ENCODE results near the gene APOL4. TPM values are rescaled to one million over a fixed set of nuclear protein-coding genes. Genes with fewer than 3 reads are reported as not detected.
"Not testable (repeated sequence)": the region's sequence is repeated elsewhere in the genome, so short reads cannot be mapped to it uniquely, and the experiment has no call there.

APOL4 gene
- total RNA-seq, 1 donor from 2014 or later = 3.9 TPM

DNA sequence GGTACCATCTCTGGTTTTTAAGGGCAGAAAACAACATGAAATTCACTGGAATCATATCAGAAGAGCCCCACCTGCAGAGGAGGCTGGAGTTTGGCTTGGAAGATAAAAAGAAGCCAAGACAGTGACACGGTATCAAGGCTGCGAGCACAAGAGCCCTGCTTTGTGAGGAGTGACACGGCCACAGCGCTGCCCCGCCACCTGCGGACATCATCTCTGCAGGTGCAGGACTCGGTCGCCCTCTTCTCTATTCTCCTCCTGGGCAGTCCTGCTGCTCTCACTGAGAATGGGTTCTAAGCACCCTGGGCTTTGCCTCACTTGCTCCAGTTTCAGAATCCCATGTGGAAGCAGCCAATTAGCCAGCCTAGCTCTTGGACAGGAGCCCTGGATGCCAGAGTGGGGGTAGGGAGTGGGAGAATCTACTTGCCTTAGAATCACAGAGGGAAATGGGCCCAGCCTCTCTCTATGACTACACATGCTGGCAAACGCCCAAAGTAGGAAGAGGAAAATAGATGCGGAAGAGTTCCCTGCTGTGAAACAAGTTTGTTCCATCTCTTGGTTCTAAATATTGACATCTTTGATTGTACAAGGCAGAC is 17.1 kb downstream of the APOL4 start:
- peak; percentile 40 for DNase-seq (ENCODE audit: low spot score)

DNA sequence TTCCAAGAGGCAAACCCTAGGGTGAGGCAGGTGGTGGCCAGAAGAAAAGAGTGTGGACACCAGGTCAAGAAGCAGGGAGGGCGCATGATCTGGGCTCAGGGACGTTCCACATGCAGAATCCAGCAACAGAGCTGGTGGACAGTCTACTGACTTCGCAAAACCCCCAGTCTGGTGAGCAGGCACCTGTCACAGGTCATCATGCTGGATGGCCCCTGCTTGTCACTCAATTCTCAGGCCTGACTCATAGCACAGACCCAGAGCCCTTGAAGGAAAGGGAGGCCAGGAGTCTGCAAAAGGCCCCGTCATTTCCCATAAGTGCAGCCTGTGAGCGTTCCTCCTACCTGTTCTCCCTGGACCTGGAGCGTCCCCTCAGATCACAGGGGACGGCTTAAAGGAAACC is 18.2 kb downstream of the APOL4 start:
- no peak for DNase-seq (ENCODE audit: low spot score)

DNA sequence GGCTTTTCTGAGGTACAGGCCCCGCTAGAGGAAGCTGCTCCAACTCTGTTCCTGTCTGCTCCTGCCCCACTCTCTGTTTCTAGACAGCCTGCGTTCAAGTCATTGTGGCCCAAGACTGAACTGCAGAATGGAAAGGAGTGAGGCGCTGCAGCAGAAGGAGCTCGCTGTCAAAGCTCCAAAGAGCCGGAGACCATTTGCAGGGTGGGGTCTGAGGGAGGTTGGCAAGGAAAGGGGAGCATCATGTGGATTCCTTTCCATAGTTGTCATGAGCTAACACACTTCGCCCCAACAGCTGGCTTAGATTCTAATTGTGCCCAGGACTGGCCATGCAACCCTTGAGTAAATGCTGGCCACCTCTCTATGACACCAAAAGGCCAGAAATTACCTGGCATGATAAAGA is 18.8 kb downstream of the APOL4 start:
- DNase-seq (ENCODE audit: low spot score) = no peak

DNA sequence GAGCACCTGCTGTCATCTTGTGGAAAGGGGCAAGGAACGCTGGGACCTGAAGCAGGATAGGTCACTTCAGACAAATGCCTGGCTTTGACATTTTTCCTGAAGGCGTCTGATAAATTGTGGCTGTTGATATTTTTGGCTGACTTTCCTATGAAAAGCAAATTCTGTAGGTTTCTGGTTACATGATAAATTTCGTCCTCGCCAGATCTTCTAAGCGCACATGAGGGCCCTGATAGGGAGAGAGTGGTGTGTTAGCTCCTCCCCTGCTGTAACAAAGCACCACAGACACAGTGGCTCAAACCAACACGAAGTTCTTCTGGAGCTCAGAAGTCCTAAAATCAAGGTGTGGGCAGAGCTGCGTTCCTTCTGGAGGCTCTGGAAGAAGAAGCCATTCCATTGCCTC is 19.6 kb downstream of the APOL4 start:
- no peak for DNase-seq (ENCODE audit: low spot score)

DNA sequence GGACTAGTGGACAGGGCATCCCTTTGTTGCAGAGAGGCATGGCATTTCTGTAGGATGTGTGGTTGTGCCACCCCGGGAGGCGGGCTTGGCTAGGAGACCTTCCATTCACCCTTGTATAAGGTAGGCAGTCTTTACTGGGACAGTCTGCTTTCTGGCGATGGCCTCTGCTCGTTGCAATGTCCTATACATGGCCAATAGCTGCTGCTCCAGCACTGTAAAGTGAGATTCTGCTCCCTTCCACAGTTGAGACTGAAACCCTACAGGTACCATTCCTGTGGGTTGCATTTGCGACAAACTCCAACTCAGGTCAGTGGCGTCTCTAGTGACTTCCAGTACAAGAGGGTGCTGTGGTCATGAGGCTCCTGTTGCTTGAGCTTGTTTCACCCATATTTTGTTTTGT is 20.7 kb downstream of the APOL4 start:
- no peak for DNase-seq (ENCODE audit: low spot score)

DNA sequence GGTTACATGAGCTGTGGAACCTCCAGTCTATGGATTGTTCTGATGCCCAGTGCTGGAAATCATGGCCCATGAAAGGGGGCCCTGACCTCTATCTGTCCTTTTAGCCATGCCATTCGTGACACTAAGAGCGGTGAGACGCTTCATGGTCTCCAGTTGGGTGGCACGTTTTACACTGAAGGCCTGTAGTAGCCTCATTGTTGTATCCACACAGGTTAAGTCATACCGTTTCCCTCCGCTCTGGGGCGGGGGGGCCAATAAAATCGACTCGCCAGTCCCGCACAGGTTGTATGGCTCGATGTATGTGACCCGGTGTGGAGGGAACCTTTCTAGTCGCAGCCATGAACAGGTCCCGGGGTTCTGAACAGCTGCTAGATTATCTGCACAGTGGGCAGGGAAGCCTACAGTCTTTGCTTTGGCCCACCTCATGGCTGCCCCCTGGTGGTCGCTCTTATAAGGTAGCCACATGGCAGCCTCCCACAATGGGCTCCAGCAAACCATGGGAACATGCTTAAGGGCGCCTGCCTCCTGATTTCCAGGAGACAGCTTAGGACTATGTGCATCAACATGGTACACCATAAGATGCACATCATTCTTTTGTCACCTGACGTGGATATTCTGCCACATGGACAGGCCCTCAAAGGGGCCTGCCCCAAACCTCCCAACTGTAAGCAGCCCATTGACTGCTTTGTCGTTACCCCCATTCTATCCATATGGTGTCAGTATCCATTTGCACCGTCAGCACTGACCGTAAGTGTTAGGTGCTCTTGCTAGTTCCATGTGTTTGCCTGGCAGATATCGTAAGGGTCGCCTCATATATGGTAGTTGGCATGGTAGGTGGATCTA is 21.4 kb downstream of the APOL4 start:
- DNase-seq (ENCODE audit: low spot score) = peak; percentile 63

DNA sequence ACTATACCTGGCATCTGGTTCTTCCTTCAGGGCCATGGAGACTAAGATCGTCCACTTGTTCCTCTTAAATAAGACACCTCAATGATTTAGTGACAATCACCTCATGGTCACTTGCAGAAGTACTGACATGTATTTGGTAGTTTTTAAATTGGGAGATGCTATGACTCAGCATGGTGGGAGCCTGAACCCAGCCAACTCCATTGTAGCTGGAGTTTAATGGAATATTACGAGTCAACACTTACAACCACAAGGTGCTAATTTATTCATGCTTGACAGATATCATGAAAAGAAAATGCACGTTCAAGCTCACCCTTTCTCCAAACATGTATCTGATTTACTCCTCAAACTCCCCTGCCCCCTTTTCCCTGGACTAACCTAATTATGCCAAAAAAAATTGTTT is 24.4 kb downstream of the APOL4 start:
- no peak for DNase-seq (ENCODE audit: low spot score)

DNA sequence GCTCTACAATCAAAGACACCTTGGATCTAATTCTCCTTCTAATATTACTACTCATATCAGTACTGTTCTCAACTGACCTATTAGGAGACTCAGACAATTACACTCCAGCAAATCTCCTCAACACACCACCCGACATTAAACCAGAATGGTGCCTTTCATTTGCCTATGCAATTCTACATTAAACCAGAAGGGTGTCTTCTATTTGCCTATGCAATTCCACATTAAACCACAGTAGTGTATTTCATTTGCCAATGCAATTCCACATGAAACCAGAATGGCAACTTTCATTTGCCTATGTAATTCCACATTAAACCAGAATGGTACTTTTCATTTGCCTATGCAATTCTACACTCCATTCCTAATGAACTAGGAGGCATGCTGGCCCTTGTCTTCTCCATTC is 25.7 kb downstream of the APOL4 start:
- no peak for DNase-seq (ENCODE audit: low spot score)

DNA sequence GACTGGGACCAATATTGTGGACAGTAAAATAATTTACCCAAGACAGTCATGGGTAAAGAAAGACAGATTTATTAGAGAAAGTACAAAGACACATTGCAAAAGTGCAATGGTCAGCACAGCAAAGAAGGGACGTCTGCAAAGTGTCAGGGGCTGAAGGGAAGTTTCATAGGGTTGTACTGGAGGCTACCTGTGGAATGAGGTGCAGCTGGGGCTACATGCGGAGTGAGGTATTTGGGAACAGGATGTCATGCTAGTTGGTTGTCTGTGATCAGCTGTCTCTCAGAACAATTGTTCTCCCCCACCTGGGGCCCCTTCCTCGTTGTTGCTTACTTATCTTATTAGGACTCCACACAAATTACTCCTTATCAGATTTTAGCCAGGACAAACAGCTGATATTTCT is 29.7 kb downstream of the APOL4 start:
- DNase-seq (ENCODE audit: low spot score) = no peak

DNA sequence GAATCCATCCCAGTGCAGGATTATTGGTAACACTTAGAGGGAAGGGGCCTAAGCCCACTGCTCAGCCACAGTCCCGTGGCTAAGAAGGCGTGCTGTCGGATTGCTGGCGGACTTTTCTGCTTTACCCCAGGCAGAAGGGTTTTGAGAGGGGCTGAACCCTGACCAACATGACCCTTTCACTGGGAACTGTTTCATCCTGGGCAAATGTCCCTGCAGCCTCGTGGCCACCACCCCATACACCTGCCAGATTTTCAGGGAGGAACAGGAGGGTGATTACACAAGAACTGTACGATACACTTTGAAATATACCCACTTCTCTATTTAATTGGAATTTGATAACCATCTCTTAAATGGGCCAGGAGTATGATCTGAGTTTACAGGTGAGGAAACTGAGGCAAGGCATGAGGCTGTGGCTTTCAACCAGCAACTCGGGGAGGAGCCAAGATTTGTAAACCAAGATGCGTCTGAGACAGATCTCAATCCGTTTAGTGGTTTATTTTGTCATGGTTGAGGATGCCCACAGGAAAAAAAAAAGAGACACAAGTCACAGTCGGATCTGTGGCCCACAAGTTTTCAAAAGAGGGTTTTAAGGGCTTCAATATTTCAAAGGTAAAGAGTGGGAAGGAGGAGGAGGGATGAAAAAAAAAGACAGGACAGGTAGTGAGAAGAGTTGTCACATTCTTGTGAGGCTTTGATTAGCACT is 34.9 kb downstream of the APOL4 start:
- no peak for DNase-seq (ENCODE audit: low spot score)

DNA sequence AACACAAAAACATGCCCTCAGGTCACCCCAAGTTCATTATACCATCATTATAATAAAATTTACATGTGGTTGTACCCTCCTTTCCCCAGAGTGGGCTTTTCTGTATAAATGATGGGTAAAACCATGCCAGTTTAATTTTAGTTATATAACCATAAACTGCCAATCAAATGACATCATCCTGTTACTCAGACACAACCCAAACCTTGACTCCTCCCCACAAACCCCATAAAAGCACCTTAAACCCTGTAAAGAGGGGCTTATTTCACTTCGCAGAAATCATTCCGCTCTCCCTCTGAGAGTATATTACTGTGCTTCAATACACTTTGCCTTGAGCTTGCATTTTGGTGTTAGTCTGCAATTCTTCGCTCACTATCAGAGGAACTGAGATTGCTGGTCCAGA is 35.5 kb downstream of the APOL4 start:
- DNase-seq (ENCODE audit: low spot score) = no peak

DNA sequence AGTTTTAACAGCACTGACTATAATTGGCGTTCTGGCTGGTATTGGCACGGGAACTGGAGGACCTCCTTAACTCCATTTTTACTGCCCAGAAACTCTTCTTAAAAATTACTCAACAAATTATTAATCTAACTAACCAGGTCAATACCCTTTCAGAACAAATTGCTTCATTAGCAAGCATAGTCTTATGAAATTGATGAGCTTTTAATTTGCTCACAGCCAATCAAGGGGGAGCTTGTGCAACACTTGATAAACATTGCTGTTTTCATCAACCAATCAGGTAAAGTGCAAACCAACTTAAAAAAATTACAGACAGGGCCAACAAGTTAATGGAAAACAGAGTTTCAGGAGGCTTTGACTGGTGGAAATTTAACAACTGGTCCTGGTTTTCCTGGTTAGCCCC is 36.5 kb downstream of the APOL4 start:
- DNase-seq (ENCODE audit: low spot score) = no peak

DNA sequence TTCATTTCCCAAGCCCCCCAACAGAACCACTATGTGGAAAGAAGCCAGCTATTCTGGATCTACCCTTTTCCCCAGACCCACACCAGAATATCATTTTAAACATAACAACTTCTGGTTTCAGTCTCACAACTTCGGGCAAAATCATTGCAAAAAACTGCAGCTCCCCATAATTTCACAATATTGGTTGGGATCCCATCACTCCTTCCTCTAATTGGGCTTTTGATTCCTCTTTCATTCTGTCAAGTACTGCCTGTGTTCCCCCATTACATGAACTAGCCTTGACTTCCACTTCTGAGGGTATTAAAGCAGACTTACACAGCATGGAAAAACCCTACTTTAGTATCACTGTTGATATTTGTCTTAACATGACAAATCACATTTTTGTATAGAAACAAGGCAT is 37.0 kb downstream of the APOL4 start:
- no peak for DNase-seq (ENCODE audit: low spot score)

DNA sequence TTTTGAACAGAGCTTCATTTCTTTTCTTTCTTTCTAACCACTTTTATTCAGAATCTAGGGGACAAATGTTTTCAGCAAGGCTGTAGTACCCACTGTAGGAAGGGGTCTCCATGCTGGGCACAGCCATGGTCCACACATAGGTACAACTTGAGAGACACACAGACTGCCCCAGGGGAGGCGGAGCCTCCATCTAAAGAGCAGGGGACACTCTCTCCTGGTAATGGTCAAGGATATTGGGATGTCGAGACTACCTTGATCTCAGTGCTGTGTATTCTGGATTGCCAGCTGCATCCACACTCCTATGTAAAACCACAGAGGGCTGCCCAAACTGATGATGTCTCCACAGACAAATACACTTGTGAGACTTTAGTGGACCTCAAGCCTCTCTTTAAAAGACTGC is 38.1 kb downstream of the APOL4 start:
- no peak for DNase-seq (ENCODE audit: low spot score)

DNA sequence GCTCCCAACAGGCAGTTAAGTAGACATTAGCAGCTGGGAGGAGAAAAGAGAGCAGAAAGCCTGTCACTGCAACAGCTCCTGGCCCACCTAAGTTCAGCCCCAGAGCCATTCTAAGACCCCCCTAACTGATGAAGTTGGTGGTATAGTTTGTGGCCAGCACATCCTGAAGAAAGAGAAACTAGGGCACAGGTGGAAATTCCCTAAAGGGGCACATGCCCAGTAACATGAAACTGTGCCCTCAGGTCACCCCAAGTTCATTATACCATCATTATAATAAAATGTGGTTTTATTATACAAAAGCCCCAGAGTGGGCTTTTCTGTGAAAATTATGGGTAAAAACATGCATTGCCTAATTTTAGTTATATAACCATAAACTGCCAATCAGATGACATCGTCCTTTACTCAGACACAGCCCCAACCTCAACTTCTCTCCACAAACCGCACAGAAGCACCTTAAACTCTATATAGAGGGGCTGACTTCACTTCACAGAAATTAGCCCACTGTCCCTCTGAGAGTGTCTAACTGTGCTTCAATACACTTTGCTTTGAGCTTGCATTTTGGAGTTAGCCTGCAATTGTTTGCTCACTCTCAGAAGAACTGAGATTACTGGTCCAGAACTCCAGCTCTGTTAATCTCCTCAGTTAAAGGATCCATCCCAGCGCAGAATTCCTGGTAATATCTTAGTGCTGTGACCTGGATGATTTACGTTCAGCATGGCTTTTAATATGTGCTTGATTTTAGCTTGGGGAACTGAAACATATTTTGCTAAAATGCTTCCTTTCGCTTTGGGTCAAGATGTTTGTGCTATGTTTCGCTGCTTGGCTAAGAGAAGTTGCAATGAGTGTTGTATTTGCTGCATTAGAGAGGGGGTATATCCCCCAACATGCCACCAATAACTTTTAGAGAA is 39.2 kb downstream of the APOL4 start:
- peak; percentile 26 for DNase-seq (ENCODE audit: low spot score)

DNA sequence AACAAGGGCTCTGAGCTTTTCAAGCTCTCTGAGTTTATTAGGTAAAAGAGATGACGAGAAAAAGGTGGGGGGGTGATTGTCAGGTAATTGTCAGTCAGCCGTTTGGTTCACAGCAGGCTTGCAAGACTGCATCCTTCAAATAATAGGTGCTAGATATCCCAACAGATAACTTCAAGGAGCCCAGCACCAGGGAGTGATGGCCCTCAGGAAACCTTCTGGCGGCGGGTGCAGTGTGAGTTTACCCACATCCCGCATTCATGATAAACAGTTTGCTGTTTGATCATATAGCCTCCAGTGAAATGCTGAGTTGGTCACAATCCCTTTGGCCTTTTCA is 39.8 kb downstream of the APOL4 start:
- not testable (repeated sequence) for DNase-seq (ENCODE audit: low spot score)

DNA sequence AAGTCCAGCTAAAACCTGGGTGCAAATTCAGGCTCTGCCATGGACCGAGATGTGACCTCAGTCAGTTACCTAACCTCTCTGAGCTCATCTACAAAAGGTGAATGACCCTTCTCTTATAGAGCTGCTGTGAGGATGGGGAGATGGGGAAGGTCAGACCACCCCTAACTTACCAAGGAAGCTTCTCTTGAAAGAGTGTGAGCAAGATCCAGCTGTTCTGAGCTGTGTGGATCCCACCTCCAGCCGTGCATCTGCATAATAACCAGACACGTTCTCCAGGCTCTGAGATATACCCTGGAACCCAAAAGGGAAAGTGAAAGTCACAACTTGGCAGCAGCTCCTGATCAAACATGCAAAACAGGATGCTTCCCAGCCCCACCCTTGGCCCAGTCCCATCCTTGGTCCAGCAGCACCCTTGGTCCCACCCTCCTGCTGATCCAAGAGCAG is 41.1 kb downstream of the APOL4 start, which contains the start of gene APOL3:
APOL3 (minus strand) TSS at position 257 of the 444 bp plus-strand sequence. CDS start 11,700 bp downstream, outside the sequence.
- peak; percentile 63 for DNase-seq (ENCODE audit: low spot score)

DNA sequence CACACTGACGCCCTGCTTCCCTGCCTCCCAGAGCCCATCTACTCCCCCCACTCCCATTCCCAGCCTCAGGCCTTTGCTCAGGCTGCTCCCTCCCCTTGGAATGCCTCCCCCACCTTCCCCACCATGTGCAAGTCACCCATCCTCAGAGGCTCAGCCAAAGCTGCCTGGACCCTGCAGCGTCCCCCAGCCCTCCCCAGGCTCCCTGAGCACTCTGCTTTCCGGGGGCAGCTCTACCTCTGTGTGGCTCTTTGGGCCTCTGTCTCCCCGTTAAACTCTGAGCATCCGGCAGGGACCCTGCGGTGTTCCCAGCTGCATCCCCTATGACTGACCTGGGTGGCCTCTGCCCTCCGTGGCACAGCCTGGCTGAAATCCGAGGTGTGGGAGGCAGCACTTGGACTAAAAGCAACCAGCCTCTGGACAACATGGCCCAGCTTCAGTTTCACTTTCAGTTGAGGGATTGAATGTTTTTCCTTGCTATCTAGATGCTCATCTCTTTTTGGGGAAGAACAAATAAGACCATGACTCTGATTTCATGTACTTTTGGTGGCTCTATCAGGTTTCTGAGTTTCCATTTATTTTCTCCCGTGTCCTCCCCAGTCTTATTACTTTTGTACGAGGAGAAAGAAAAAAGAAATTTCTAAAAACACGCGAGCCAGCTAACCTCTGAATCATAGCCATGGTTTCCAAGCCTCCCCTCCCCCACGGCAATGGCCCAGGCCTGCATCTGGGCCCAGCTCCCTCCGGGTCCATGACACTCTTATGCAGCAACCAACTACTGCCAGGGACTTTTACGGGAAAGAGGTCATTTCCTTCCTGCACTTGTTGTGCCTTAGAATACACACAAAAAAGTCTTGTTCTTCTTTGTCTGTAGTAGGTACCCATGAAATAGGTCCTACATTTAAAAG is 44.8 kb downstream of the APOL4 start:
- peak; percentile 73 for DNase-seq (ENCODE audit: low spot score)

DNA sequence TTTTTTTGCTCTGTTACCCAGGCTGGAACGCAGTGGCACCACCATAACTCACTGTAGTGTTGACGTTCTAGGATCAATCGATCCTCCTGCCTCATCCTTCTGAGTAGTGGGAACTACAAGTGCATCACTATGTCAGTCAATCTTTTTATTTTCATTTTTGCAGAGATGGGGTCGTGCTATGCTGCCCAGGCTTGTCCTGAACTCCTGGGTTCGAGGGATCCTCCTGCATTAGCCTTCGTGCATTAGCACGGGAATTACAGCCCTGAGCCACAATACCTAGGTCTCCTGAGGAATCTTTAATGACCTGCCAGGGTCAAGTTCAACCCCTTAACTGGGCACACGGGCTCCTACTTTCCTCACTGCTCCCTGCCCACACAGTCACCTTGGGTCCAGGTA is 45.5 kb downstream of the APOL4 start:
- DNase-seq (ENCODE audit: low spot score) = no peak

DNA sequence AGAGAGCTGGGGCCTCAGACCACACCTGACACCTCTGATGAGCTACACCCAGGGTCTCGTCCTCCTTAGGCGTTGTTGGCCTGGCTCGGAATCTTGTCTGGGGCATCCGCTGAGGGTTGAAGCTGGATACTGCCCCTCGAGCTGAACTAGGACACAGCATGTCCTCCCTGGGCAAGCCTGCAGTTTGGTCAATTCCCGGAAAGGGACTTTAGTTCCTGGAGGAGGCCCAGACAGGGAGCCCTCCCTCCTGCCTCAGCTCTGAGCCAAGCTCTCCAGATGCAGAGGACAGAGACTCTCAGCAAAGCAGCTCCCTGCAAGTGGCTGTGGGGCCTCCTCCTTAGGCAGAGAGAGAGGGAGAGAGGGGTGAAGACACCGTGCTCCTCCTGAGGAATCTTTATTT is 45.9 kb downstream of the APOL4 start:
- DNase-seq (ENCODE audit: low spot score) = peak; percentile 88
